Activated T-helper 1 cell treated with anti-CD3 and anti-CD28 coated beads, Interleukin-2, amount 50 U/mL, for 16 hours (primary cell): ENCODE data around the gene ABCB6.

ENCODE experiments used
- DNase-seq, 2 donors: peaks; one replicate each; pipeline ENCODE4 v3.0.0-alpha.2; 2020; ENCODE audit warnings: low read depth in 1 of 2, low spot score in 1 of 2

Gene ABCB6

DNA sequence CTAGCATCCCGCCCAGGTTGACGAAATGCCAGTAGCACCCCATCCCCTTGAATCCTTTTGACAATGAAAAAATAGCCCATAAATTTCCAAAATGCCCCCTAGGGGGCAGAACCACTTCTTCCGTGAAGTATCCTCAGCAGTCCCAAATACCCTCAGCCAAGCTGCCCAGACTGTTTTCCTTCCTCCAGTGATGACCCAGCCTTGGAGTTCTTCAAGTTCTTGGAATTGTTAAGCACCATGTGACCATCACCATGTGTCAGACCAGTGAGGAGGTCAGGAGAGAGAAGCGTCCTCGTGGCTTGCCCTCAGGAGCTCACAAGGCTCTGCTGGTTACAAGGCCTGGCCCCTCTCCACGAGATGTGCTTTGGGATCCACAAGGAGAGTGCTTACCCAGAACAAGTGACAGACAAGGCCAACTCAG, 47.5 kb downstream of the ABCB6 start:
- no peak for DNase-seq

- DNase-seq, result no peak
Measured at GRCh38 chr2:219169930-219170654, 48.7 kb downstream of the ABCB6 start, which contains the start of gene SLC23A3. Gene SLC23A3 (minus strand): TSS chr2:219170029. CDS start chr2:219169984, 45 bp downstream.

DNA sequence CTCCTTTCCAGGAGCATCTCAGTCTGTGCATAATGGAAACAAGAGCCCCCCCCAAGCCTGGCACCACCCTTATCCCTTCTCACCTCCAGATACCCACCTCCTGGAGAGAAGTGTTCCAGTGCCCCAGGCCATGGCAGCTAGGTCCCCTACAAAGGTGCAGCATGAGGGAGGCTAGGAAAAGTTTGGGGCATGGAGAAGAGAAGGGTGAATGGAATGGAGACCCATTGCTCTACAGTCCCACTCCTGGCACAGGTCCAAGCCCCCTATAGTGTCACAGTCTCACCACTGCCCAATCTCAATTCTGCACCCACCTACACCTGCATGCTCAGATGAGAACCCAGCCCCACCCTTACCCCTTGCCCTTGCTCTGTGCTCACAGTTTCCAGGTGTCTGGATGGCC, 49.8 kb downstream of the ABCB6 start:
- no peak for DNase-seq

- no peak for DNase-seq
Measured at GRCh38 chr2:219168526-219168925, 50.2 kb downstream of the ABCB6 start.

DNA sequence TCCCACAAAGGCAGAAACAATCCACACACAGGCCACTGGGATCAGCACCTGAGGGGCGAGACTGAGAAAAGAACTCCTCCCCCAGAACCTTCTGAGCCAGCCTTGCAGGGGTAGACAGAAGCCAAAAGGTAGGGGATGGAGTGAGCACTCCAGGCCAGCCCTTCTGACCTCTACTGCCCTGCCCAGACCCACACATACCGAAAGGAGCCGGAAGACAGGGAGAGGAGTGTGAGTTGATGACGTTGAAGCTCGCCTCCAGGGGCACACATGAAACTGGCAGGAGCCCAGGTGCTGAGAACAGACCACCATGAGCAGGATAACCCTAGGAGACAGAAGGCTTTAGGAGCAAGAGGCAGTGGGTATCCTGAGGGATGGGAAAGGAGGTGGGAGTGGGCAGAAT, 50.8 kb downstream of the ABCB6 start:
- no peak for DNase-seq

DNA sequence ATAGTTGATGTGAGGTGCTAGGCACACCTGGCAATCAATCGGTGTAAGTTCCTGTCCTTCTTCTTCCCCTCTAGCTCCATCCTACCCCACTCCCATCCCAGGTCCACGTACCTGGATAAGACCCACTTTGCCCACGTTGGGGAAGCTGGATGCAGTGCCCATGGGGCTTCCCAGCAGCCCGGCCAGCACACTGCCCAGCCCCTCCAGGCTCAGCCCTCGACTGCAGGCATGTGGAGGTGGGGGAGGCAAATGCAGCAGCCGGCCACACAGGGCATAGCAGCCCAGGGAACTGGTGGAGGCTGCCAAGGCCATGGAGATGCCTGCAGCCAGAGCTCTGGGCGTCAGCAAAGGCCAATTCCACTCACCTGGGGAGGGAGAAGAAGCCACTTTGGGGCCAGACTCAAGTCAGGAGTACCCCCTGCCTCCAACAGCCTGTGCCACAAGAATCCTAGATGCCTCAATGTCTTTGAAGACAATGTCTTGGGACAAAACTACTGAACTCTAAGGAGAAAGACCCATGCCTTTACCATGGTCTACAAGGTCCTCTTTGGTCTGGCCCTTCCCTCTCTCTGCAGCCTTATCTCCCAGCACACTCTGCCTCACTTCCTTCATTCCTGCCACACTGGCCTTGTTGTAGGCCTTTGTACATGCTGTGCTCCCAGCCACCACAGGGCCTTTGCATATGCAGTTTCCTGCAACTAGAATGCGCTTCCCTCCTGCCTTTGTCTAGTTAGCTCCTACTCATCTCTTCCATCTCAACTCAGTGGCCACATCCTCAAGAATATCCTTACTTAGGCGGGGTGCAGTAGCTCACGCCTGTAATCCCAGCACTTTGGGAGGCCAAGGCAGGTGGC, 53.5 kb downstream of the ABCB6 start:
- DNase-seq, result no peak

DNA sequence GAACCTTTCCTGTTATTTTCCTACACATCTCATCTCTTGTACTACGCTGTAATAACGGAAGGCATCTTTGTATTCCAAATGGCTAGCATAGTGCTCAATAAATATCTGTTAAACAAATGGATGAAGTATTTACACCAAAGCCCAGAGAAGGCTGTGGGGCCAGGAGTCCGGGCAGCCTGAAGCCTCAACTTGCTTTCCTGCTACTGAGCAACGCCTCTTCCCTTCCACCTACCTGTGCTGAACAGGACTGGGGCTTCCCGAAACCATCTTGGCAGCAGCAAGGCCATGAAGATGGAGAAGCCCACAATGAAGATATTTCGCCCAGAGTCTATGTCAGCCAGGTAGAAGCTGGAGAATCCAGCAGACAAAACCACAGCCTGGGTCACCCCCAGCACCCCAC, 55.6 kb downstream of the ABCB6 start:
- DNase-seq, result no peak

DNA sequence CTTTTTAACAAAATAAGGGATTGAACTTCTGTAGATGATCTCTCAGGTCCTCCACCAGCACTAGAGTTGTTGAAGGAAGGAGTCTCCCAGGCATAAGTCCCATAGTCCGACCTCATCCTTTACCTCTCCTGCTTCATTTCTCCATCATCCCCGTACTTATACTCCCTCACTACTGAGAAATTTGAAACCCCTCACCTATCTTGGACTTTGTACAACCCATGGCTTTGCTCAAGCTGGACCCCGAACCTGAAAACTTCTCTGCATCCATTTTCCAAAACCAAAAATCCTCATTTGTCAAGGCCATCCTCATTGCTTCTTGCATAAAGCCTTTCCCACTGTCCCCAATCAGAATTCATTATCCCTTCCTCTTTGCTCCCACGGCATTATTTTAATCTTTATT, 57.7 kb downstream of the ABCB6 start:
- DNase-seq, result no peak

GRCh38 chr2:219160186-219161017, 58.4 kb downstream of the ABCB6 start, which contains the start of gene NHEJ1:
Gene NHEJ1 (minus strand): TSS chr2:219160815. CDS start chr2:219158362, 2,453 bp downstream.
- DNase-seq, result peak; percentile 84
